CMK (cell line): ENCODE measurements around the gene CDPF1.
"Not testable (repeated sequence)": the region's sequence is repeated elsewhere in the genome, so short reads cannot be mapped to it uniquely, and the experiment has no call there.

Experiments used
- DNase-seq: peaks from one replicate; pipeline ENCODE4 v3.0.0-alpha.2; 2010; ENCODE audit warnings: low read depth

CDPF1 gene

DNA sequence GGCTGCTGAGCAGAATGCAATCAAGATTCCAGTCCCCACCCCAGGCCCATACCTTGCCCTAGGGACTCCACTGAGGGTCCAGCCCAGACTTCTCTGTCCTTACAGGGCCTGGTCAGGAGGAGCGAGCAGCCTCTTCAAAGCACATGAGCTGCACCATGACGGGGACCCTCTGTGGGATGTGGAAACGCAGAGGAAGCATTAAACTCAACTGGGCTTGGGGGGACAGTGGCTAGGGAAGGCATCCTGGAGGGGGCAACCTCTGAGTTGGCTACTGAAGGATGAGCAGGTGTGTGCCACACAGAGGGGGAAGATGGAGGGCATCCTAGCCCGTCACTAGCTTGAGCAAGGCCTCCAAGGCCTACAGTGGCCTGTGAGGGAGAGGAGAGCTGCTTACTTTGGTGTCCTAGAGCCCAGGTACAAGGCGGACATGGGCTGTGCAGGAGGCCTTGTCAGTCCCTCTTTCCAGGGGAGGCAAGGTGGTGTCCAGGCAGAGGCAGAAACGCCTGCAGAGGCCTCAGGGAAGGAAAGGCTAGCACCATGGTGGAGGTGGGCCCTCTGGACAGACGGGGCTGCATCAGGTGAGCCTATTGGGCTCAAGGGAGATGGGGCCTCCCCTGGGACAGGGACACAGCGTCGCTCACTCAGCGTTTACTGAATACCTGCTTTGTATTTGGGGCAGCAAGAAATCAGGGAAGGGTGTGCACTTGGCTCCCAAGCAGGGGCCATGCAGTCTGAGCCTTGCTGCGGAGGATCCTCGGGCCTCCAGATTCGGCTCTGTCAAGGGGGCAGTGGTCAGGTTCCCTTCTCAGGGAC lies 32.0 kb upstream of the CDPF1 start:
- DNase-seq, result no peak

DNA sequence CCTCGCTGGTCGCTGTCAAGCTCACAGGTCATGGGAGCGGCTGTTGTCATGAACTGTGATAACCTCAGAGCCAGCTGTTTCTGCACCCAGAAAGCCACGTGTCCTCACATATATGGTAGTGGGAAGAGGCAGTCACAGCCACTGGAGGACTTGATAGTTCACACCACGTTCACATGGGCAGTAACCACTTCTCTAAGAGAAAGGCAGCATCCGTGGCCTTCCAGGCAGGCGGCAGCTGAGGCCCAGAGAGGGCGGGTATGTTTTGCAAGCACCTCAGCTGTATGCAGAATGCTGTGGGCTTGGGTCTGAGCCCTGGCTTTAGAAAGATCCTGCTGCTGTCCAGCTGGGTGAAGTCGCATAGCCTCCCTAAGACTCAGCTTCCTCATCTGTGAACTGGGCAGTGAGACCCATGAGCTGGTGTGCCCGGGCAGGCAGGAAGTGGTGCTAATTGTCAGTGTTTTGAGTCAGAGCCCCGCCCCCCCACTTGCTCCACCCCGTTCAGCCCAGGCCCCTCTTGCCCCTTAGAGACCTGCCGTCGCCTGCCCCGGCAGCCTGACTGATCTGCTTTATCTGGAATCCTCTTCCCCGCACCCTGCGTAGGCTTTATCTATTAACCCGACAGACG lies 31.0 kb upstream of the CDPF1 start:
- no peak for DNase-seq

- DNase-seq, result no peak
Observed at GRCh38 chr22:46280063-46280817, 30.1 kb upstream of the CDPF1 start.

- no peak for DNase-seq
Observed at GRCh38 chr22:46278656-46279645, 28.9 kb upstream of the CDPF1 start.

- no peak for DNase-seq
Observed at GRCh38 chr22:46276563-46276962, 26.5 kb upstream of the CDPF1 start.

GRCh38 chr22:46275455-46276122 lies 25.5 kb upstream of the CDPF1 start:
- no peak for DNase-seq

- DNase-seq, result no peak
Observed at GRCh38 chr22:46274381-46274780, 24.3 kb upstream of the CDPF1 start.

GRCh38 chr22:46273432-46274148 lies 23.5 kb upstream of the CDPF1 start:
- DNase-seq, result no peak

DNA sequence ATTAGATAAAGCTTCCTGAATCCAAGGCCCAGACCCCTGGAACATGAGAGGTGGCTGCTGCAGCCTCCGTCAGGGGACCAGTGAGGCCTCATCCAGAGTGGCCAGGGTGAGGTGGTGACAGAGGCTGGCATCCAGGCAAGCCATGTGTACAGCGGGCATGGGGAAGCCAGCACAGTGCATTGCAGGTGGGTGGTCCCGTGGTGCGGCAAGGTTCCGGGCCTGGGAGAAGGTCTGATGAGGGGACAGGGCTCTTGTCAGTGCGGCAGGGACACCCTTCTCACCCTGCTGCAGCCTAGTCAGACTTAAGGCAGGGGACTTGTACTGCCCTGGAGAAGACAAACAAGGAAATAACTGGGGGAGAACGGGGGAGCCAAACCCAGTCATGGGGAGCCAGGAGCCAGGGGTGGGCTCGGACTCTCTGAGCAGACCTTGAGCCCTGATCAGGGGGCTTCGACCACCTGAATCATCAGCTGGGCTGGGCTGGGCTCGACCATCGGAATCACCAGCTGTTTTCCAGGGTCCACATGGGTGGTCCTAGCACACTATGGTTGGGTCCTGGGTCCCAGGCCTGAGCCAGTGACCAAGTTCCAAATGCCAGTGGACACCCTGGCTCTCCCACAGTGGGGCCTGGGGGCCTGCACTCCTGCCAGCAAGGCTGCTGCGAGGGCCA lies 22.8 kb upstream of the CDPF1 start:
- no peak for DNase-seq

DNA sequence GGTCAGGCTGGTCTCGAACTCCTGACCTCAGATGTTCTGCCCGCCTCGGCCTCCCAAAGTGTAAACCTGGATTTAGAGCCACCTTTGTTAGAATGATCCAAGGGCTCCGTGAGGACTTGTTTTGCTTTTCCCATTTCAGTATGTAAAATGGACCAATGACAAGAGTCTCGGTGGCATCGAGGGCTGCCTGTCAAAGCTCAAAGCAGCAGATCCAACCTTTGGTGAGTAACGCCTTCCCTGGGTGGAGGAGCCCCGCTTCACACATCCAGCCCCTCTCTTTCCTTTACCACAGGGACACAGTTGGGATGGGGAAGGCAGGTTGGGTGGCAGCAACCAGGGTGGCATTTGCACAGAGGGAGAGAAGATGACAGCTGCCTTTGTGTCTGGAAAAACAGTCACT lies 22.1 kb upstream of the CDPF1 start:
- DNase-seq, result no peak

DNA sequence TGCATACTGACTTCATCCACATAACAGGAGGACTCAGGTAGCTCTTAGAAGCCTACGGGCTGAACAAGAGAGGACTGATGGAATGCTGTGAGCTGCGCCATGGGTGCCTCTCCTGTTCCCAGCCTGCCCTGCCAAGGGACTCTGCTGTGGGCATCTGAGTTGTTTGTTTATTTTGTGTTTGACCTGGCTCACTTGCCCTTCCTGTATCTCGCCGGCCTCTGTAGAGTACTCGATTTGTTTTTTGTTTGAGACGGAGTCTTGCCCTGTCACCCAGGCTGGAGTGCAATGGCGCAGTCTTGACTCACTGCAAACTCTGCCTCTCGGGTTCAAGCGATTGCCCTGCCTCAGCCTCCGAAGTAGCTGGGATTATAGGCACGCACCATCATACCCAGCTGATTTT lies 19.5 kb upstream of the CDPF1 start:
- DNase-seq, result no peak

DNA sequence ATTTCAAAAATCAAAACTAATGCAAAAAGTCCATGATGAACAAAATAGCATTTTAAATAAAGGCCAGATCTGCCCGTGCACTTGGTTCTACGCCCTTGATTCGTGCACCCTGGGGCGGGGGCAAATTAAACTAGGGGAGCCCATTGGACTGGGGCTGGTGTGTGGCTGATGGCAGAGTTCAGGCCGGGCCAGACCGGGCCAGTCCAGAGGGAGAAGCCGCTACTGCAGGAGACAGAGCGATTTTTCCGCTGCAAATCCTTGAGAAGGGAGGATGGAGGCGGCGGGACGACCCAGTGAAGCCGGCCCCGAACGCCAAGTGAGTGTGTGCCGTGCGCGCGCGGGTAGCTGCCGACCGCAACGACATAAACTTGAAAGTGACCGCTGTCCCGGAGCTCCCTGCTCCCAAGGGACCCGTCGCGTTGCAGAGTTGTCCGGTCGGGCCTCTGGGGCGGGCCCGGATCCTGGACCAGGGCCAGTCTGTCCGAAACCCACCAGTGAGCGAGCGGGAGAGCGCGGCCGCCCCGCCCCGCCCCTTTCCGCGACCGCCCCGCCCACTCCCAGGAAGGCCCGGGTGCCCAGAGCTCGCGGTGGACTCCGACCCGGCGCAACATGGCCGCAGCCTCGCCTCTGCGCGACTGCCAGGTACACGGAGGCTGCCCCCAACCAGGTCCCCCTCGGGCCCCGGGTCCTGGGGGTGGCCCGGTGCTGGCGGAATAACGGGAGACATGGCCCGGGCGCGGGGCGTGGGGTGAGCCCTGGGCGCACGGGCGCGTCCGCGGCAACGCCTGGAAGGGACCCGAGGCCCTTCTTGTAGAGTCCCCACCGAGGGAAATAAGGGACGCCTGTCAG lies 17.6 kb upstream of the CDPF1 start, which contains the start of gene TTC38:
TTC38 (plus strand) TSS at position 578 of the 849 bp plus-strand sequence; CDS start at position 610, 32 bp downstream.
- DNase-seq, result peak; percentile 84

- DNase-seq, result not testable (repeated sequence)
Observed at GRCh38 chr22:46265627-46266026, 15.5 kb upstream of the CDPF1 start.

DNA sequence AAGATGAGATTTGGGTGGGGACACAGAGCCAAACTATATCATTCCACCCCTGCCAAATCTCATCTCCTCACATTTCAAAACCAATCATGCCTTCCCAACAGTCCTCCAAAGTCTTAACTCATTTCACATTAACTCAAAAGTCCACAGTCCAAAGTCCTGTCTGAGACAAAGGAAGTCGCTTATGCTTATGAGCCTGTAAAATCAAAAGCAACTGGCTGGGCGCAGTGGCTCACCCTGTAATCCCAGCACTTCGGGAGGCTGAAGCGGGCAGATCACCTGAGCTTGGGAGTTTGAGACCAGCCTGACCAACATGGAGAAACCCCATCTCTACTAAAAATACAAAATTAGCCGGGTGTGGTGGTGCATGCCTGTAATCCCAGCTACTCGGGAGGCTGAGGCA lies 14.4 kb upstream of the CDPF1 start:
- DNase-seq, result not testable (repeated sequence)

DNA sequence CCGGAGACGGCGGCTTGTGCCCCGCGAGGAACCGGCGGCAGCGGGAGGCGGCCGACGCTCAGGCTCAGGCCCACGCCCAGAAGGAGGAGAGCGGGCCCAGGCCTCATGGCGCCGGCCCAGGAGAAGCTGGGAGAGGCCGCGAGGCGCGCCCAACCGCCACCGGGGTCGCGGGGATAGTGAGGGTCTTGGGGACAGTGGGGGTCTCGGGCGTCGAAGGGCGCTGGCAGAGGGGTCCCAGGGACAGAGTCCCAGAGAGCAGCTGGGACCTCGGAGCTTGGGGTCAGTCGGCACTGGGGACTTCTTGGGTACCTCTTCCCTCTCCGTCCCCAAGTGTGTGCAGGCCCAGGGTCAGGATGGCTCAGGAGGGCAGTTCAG lies 13.1 kb upstream of the CDPF1 start, which contains the start of gene PKDREJ:
PKDREJ (minus strand) TSS at position 128 of the 375 bp plus-strand sequence; CDS start at position 107, 21 bp downstream.
- DNase-seq, result no peak

DNA sequence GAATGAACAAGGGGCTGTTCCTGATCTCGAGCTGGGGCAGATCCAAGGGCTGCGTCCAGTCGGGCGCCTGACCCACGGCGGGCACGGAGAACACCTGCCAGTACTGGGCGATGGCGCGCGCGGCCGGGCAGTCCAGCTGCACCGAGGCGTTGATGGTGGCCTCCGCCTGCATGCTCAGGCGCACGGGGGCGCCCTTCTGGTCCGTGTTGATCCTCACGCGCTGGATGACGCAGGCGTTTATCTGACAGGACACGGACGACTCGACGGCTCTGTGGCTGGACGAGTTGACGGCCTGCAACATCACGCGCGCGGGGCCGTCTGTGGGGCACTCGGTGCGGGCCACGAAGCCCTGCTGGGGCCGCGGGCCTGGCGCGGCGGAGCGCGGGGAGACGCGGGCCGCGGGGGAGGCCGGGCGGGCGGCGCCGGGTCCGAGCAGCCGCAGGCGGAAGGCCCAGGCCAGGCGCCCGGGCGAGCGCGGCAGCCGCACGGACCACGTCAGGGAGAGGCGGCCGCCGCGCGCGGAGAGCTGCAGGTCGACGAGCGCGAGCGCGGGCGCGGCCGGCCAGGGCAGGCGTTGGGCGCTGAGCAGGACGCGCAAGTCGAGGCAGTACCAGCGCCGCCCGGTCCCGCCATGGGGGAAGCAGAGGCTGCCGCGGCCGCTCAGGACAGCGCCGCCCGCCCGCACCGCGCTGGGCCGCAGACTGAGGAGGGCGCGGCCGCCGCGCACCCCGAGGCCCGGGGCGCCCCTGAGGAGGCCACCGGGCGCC lies 12.5 kb upstream of the CDPF1 start:
- DNase-seq, result no peak

GRCh38 chr22:46260038-46260437 lies 9.9 kb upstream of the CDPF1 start:
- DNase-seq, result no peak

GRCh38 chr22:46259374-46259773 lies 9.3 kb upstream of the CDPF1 start:
- no peak for DNase-seq
